Daoy (cell line): ENCODE measurements around the gene EIF4G1. TPM values are rescaled to one million over a fixed set of nuclear protein-coding genes. Genes with fewer than 3 reads are reported as not detected.
A peak's percentile ranks its signal among the peaks of the same experiment; 100 is the strongest.

ENCODE experiments used
- DNase-seq: peaks from one replicate; pipeline ENCODE4 v3.0.0-alpha.2; 2015; ENCODE audit warnings: low read depth
- total RNA-seq: library from RNA; depleted of rRNA; stranded (reverse); fragments of >200 nt; shearing (Covaris generic); gene quantifications from 2 replicates; pipeline ENCODE4 v1.2.3, GENCODE V29; 2014

The EIF4G1 gene
- total RNA-seq, 1 experiment from 2014 or later = 320 TPM

GRCh38 chr3:184307915-184308314 lies 6.5 kb upstream of the EIF4G1 start:
- no peak for DNase-seq

GRCh38 chr3:184308744-184309143 lies 5.7 kb upstream of the EIF4G1 start:
- no peak for DNase-seq

- DNase-seq = no peak
These were observed 2.8 kb upstream of the EIF4G1 start for GRCh38 chr3:184311633-184312032.

- peak; percentile 84 for DNase-seq
These were observed 515 bp downstream of the EIF4G1 start for GRCh38 chr3:184314700-184315542.

- DNase-seq = no peak
These were observed 1.1 kb downstream of the EIF4G1 start for GRCh38 chr3:184315543-184315867.

GRCh38 chr3:184315871-184316661 lies 1.7 kb downstream of the EIF4G1 start:
- no peak for DNase-seq

GRCh38 chr3:184316792-184317191 lies 2.4 kb downstream of the EIF4G1 start:
- no peak for DNase-seq

- DNase-seq = no peak
These were observed 2.8 kb downstream of the EIF4G1 start for GRCh38 chr3:184317201-184317600.

- DNase-seq = peak; percentile 98
These were observed 5.7 kb downstream of the EIF4G1 start for GRCh38 chr3:184320104-184320445.

GRCh38 chr3:184321666-184322065 lies 7.3 kb downstream of the EIF4G1 start:
- DNase-seq = no peak

- no peak for DNase-seq
These were observed 8.5 kb downstream of the EIF4G1 start for GRCh38 chr3:184322731-184323487.

GRCh38 chr3:184323696-184324095 lies 9.3 kb downstream of the EIF4G1 start:
- no peak for DNase-seq

- DNase-seq = no peak
These were observed 10.9 kb downstream of the EIF4G1 start for GRCh38 chr3:184325269-184325668.

- DNase-seq = no peak
These were observed 11.4 kb downstream of the EIF4G1 start for GRCh38 chr3:184325715-184326369.

GRCh38 chr3:184327171-184327570 lies 12.8 kb downstream of the EIF4G1 start:
- no peak for DNase-seq

- no peak for DNase-seq
These were observed 14.1 kb downstream of the EIF4G1 start for GRCh38 chr3:184328516-184328915.

- DNase-seq = peak; percentile 93
These were observed 18.1 kb downstream of the EIF4G1 start for GRCh38 chr3:184332370-184333090.

- no peak for DNase-seq
These were observed 18.8 kb downstream of the EIF4G1 start for GRCh38 chr3:184333190-184333589.

GRCh38 chr3:184333700-184334099 lies 19.3 kb downstream of the EIF4G1 start:
- DNase-seq = no peak

- DNase-seq = peak; percentile 82
These were observed 20.2 kb downstream of the EIF4G1 start for GRCh38 chr3:184334470-184335158.

- DNase-seq = peak; percentile 41
These were observed 20.9 kb downstream of the EIF4G1 start for GRCh38 chr3:184335291-184335660.
